ENCODE data around the gene B3GAT1.

Gene B3GAT1

GRCh38 chr11:134407923-134408322, 4.1 kb downstream of the B3GAT1 start:
- DNase-seq: no peak

- DNase-seq: no peak
Measured at GRCh38 chr11:134407321-134407828, 4.7 kb downstream of the B3GAT1 start.

- no peak for DNase-seq
Measured at GRCh38 chr11:134406264-134407185, 5.5 kb downstream of the B3GAT1 start.

GRCh38 chr11:134405841-134406240, 6.2 kb downstream of the B3GAT1 start:
- DNase-seq: no peak

GRCh38 chr11:134405436-134405835, 6.6 kb downstream of the B3GAT1 start:
- DNase-seq: no peak

- DNase-seq: no peak
Measured at GRCh38 chr11:134404575-134405341, 7.3 kb downstream of the B3GAT1 start.

GRCh38 chr11:134402910-134403309, 9.1 kb downstream of the B3GAT1 start:
- DNase-seq: no peak

- DNase-seq: no peak
Measured at GRCh38 chr11:134401825-134402809, 9.9 kb downstream of the B3GAT1 start.

- no peak for DNase-seq
Measured at GRCh38 chr11:134399996-134400395, 12.0 kb downstream of the B3GAT1 start.

- no peak for DNase-seq
Measured at GRCh38 chr11:134399293-134399654, 12.8 kb downstream of the B3GAT1 start.

- no peak for DNase-seq
Measured at GRCh38 chr11:134398644-134399292, 13.3 kb downstream of the B3GAT1 start.

- peak; percentile 39 for DNase-seq
Measured at GRCh38 chr11:134398079-134398444, 14.0 kb downstream of the B3GAT1 start.

GRCh38 chr11:134397304-134398078, 14.6 kb downstream of the B3GAT1 start:
- no peak for DNase-seq

GRCh38 chr11:134395002-134395401, 17.0 kb downstream of the B3GAT1 start:
- DNase-seq: no peak

GRCh38 chr11:134394311-134394710, 17.7 kb downstream of the B3GAT1 start:
- DNase-seq: no peak

GRCh38 chr11:134393638-134394037, 18.4 kb downstream of the B3GAT1 start:
- DNase-seq: no peak

GRCh38 chr11:134392953-134393615, 19.0 kb downstream of the B3GAT1 start:
- no peak for DNase-seq

GRCh38 chr11:134391656-134392055, 20.4 kb downstream of the B3GAT1 start:
- DNase-seq: no peak

GRCh38 chr11:134390706-134391569, 21.1 kb downstream of the B3GAT1 start:
- no peak for DNase-seq
